GM19463 (cell line): Measurements from ENCODE around the gene CCDC184.
A peak's percentile ranks its signal among the peaks of the same experiment; 100 is the strongest.

Experiments
- ATAC-seq: cut with Tn5 transposase; IDR thresholded peaks from one replicate; pipeline ENCODE4 v1.9.1; 2021; ENCODE audit warnings: mild to moderate bottlenecking, moderate library complexity; ENCODE audit not compliant: unreplicated experiment

Gene CCDC184

DNA sequence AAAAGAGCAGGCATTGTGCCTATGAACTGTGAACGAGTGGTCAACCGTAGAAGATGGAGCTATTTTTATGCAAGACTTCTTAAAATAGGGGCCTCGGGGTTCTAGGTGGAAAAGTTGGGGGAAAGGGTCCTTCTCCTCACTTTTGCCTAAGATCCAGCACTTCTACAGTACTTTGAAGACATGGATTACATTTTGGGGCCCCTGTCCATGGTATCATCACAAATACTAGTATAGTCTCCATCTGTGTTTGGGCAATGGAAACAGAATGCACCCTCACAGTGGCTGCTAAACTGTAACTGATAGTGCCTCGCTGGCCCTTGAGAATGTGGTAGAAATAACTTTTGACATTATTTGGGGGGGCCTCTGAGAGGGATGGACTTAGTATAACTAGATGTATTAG is 5.5 kb upstream of the CCDC184 start:
- ATAC-seq = no peak

DNA sequence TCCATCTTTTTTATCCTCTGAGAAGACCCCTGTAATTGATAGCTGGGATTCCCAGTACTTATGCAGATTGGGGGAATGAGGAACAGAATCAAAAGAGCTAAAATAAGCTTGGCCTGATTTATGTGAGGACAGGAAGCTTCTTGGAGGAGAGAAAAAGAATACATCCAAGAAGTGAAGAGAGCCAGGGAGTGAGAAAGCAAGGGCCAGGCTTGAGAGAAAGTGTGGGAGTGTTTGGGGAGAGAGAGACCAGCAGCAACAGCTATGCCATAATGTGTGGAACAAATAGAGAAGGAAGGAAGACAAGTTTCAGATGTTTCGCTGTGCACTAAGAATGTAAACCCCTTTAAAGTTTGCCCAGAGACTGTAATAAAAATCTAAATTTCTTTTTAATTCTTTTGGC is 4.0 kb upstream of the CCDC184 start:
- ATAC-seq = no peak

DNA sequence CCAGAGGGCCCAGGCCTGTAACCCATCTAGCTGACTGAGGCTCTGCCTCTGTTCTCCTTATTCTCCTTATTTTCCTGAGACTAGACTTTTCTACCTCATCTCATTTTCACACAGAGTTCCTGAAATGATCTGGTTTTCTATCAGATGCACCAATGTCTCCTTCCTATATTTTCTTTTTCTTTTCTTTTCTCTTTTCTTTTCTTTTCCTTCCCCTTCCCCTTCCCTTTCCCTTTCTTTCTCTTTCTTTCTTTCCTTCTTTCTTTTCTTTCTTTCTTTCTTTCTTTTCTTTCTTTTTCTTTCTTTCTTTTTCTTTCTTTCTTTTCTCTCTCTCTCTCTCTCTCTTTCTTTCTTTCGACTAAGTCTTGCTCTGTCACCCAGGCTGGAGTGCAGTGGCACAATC is 3.0 kb upstream of the CCDC184 start:
- ATAC-seq = no peak

DNA sequence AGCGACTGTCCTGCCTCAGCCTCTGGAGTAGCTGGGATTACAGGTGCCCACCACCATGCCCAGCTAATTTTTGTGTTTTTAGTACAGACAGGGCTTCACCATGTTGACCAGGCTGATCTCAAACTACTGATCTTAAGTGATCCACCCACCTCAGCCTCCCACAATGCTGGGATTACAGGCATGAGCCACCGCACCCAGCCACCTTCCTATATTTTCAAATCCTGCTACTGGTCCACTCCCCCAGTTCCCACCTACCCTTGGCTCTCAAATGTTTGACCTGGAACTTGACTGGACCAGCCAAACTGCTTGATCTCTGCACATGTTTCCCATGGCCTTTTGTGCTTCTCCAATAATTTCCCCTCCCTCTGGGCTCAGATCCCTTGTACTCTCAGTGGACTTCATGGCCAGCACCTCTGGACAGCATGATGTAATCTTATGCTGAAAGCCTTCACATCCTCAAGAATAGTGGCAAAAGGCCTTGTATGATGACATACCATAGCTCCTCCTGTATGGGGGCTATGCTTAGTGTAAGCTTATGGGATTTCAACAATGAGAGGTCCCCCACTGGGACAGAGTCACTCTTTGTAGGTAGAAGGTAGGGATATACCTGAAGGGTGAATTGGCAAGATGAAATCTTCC is 2.5 kb upstream of the CCDC184 start:
- ATAC-seq = no peak

DNA sequence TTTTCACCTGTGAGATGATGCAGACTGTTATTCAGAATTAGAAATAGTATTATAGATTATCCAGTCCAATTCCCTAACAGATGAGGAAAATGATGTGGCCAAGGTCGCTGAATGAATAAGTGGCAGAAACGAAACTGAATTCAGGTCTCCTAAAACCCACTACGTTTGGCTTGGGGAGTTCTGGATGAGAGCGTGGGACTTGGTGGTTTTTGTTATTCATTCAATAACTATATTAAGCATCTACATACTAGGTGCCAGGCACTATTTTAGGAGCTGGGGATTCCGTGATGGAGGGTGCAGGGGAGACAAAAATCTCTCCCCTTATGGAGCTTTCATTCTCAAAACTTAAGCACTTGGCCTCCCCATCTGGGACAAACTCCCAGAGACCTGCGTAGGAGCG is 813 bp upstream of the CCDC184 start:
- ATAC-seq = no peak

DNA sequence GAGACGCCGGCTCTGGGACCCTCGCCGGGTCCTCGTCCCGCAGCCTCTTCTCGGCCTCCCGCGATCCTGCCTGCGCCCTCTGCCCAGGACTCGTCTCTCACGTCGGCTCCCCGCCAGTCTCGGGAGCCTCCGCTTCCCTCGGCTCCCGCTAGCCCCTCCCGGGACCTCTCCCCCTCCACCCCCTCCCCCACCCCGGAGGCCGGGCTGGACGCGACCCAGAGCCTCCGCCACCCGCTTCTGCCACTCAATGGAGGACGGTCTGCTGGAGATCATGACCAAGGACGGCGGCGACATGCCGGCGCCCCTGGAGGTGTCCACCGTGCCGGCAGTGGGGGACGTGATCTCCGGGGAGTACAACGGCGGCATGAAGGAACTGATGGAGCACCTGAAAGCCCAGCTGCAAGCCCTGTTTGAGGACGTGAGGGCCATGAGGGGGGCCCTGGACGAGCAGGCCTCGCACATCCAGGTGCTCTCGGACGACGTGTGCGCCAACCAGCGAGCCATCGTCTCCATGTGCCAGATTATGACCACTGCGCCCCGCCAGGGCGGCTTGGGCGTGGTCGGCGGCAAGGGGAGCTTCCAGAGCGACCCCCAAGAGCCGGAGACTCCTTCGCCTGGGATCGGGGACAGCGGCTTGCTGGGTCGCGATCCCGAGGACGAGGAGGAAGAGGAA is 568 bp downstream of the CCDC184 start:
- ATAC-seq = no peak

DNA sequence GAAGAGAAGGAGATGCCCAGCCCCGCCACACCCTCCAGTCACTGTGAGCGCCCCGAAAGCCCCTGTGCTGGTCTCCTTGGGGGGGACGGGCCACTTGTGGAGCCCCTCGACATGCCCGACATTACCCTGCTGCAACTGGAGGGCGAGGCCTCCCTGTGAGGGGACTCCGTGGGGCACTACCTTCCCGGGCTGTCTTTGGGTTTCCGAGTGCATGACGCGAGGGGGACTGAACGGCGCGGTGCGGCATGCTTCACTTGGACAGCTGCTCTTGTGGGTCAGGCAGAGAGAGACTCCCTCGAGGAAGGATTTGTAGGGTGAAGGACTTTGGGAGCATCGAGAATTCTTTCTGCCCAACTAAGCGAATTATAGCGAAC is 1.1 kb downstream of the CCDC184 start:
- ATAC-seq = no peak

DNA sequence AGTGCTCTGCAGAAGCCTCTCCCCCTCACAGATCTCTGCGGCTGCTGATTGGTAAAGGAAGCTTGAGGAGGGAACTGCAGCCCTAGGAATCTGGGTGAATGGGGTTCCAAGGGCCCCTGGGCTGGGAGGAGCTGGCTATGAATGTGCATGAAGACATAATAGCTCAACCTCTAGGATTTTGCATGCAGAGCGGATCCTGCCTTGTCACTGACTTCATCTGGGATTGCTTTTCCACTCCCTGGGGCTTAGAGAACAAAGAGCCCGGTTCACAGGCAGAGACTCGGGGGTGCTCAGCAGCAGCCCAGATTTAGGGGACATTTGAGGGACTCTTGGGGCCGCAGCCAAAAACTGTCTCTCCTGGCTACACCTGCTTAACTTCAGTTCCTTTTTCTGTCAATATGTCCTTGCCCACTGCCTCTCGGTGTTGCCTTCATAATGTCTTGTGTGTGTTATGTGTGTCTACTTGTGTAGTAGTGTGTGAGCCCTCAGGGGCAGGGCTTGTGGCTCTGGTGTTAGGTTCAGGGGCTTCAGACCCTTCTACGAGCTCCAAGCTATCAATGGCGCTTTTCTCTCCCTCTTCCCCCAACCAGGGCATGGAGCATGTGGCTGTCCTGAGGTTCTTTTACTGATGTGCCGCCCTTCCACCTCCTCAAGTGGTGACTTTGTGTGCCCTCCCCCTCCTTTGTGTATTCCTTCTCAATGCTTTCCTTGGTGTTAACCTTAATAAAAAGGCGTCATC is 1.9 kb downstream of the CCDC184 start:
- ATAC-seq = no peak

DNA sequence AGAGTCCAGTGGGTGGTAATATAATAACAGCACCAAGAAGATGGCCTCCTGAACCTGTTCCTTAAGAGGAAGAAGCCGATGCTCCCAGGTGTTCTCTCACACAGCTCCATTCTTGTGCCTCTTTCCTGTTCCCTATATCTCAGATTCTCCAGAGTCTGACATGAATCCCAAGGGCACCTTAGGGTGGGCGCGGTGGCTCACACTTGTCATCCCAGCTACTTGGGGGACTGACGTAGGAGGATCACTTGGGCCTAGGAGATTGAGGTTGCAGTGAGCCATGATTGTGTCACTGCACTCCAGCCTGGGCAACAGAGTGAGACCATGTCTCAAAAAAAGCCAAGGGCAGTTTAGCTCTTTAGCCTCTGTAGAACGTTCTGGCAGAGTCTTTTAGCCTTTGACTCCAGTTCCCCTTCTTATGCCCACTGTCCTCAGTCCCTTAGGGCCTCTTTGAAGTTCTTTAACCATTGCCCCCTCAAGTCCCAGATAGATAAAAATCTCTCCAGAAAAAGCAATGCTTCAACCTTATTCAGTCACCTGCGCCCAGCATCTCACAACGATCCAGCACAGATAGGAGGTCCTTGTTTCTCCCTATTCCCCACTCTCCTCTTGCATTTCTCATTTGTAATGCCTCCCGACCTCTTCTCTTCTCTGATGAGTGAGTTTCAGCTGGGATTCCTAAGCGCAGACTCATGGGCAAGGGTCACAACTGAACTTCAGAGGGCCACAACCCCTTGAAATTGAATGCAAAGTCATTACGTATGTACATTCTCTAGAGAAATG is 4.7 kb downstream of the CCDC184 start:
- no peak for ATAC-seq

DNA sequence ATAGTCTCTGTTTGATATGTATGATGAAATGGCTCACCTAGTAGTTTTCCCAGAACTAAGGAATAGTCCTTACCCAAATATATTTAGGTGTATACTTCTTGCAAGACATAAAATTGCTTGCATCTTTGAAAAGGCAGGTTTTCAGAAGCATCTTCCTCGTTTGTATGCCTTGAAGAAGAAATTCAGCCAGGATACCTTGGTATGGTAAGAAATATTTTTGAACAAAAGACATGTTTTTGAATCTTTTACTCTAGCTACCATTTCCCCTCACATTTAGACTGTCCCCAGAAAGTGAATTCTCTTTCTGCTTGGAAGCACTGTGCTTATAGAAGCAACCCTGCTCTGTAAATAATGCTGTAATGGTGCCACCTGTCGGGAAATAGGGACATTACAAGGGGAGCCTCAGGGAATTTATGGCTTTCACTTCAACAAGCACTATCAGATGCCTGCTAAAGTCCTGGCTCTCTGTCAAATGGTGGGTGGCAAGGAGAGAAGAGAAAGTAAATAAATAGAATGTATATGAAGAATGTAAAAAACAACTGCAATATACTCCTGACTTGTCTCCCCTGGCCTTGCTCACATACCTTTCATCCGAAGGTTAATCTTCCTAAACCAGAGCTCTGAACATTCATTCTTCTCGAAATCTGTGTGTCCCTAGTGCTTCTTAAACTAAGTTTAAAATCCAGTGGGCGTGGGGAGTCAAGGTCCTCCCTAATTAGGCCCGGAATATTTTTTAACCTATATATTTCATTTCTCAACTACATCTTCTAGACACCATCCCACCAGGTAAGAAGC is 6.1 kb downstream of the CCDC184 start:
- ATAC-seq = no peak

DNA sequence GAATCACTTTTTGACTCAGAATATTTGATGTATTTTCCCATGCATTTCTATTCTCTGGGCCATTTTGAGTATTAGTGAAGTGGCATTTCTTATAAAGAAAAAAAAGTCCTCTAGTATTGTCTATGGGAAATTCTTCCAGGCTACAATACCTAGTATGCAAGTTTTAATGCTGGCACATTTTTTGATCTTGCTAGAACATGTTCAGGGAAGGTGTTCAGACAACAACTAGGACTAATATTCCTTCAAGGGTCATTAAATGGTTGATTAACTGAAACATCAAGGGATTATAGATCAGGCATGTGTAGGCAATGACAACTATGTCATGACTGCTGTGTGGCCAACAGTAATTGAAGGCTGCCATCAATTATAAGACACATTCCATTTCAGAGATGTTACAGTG is 7.7 kb downstream of the CCDC184 start:
- no peak for ATAC-seq

DNA sequence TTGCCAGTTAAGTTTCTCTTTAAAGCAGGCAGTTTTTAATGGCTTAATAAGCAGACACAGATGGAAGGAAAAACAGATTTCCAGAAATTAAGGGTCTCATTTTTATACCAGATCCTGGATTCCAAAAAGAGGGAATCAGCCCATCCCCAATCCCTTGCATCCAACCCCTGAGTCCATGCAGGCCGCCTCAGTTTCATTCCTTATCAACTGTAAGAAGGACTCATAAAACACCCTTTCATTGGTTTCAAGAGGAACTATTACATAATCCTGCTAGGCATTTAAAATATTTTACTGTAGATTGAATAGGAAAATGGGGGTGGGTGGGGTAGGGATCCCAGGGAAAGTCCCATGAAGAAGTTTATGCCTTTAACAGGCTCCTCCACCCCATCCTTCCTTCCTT is 9.4 kb downstream of the CCDC184 start:
- ATAC-seq = no peak

DNA sequence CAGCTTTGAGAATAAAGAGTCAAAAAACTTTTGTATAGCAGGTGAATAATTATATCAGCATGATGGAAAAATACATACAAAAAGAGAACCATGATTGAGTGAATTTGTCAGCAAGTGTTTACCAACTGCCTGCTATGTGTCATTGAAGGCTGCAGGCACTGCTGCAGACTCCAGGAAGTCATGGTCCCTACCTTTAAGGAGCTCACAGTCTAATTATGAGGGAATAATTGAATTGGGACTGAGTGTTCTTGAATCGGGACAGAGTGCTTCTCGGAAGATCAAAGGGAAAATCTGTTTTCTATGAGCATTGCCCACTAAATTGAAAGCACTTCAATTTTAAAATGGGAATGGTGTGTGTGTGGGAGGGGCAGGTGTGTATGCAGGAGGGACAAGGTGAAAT is 10.2 kb downstream of the CCDC184 start:
- no peak for ATAC-seq

DNA sequence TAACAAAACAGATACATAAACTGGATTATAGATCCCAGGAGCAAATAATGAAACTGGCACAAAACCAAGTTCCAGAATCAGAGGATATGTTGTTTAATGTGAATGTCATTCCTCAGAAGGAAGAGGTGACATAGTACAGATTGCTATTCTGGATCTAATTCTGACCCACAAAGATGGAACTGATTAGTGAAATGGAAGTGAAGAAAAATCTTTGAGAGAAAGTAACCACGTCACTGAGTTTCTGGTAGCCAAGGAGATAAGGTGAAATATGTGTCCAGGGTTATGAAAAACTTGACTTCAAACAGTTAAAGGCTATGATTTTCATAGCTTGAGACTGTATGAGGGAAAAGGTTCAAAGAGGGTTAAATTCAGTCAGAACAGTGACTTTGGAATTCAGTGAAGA is 11.4 kb downstream of the CCDC184 start:
- no peak for ATAC-seq

DNA sequence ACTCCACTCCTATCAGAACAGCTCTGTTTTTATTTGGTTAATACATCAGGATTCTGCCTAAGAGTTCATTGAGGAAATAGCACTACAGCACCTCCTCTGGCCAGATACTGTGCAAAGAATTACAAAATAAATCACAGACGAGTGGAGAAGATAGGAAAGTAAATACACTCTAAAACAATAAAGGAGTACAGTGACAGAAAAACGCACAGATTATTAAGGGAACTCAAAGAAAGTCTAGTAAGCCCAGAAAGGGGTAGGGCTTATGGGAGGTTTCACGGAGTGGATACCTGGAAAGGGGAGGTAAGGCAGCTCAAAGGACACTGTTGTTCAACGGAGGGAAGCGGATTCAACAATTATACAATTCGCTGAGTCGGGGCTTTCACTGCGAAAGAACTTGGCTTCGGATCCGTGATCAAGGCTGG is 14.1 kb downstream of the CCDC184 start:
- peak; percentile 4 for ATAC-seq

DNA sequence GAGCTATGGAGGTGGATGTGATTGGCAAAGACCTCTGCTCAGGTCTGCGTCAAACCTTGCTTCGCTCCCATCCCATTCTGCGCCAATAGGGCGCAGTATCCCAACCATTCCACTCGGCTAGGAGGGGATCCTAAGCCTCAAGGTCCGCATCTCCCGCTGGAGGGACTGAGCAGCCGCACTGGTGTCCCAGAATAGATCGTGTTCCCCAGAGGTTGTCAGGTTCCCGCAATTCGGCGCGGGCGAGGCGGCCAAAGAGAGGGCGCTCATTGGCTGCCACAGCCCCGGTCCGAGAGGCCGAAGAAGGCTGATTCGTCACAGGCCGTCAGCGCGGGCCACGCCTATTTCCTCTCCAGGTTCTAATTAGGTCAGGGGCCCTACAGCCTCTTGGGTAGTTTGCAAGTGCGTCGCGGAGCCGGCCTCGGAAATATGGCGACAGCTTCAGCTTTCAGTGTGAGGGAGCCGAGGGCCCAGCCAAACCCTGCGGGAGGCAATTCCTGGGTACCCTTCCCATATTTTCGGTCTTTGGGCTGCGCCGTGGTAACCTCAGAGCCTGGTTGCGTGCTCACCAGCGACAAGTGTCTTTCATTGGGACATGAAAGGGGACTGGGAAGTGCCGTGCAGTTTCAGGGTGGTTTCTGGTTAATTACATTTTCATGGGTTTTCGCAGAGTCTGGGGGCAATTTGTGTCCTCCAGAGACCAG is 14.7 kb downstream of the CCDC184 start:
- ATAC-seq = peak; percentile 100

DNA sequence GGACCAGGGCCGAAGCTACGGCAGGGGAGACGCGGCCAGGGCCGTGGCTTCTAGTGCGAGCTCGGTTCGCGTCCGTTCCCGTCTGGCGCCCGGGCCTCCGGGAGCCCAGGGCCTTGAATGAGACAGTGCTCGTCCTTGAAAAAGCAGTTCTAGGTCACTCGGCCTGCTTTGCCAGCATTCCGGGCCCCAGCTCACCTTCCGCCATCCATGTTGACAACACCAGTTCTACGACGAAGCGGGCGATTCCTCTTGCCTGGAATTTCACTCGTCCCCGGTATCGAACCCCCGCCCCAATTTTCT is 15.2 kb downstream of the CCDC184 start:
- peak; percentile 4 for ATAC-seq

DNA sequence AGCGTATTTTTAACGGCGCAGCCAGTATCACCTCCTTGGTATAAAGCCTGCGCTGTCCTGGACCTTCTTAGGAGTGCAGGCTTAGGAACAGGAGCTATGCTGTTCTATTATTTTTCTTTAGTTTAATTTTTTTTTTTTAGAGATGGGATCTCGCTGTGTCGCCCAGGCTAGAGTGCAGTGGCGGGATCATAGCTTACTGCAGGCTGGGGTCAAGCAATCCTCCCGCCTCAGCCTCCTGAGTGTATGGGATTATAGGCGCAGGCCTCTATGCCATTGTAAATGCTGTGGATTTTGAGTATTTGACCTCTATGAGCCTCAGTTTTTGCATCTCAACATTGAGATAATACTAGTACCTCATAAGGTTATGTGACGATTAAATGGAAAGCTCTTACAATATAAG is 15.5 kb downstream of the CCDC184 start:
- ATAC-seq = no peak

DNA sequence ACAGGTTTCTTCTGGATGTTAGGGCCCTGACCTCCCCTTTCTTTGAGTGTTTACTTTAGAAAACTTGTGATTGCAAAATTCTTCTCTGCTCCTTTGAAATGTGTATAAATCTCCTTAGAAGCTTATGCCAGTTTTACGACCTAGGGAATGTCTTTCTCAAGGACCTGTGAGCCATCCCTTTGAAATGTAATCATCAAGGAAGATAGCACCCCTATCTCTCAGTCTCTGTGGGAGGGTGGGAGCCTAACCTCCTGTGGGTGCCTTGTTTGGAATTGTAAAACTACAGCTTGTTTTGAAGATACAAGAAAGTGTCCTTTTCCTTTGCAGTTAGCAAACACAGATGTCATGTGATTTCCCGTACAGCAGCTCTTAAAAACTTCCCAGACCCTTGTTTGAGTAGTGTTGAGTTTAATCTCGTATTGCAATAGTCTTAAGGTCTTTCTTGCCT is 16.4 kb downstream of the CCDC184 start:
- no peak for ATAC-seq

DNA sequence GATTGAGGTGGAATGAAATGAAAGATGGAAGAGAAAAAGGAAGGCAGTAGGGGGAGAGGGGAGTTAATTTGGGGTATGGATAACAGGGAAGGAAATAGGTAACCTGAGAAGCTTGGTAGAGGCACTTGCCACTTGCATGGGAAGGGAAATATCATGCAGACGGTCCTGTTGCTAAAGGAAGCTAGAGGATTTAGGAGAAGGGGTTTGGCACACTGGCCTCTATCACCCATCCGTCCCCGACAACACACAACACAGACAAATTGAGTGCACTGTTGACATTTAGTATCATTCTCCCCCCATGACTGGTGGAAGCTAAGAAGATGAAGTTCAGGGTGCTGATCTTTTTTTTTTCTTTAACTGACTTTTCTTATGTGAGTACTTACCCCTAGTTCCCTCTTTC is 17.6 kb downstream of the CCDC184 start:
- ATAC-seq = no peak
